Fibroblast of villous mesenchyme (primary cell): ENCODE results near the gene BRCA2. TPM values are rescaled to one million over a fixed set of nuclear protein-coding genes. Genes with fewer than 3 reads are reported as not detected.

Experiments
- DNase-seq: peaks from one replicate; pipeline ENCODE4 v3.0.0-alpha.2; 2010; ENCODE audit warnings: low read depth
- H3K4me3 ChIP-seq: 2 replicates; pipeline ENCODE4 v1.5.1; 2011; ENCODE audit warnings: low read depth, mild to moderate bottlenecking, low read length
- total RNA-seq: library from RNA; depleted of rRNA; stranded (reverse); fragments of >200 nt; gene quantifications from 2 replicates; pipeline ENCODE4 v1.2.3, GENCODE V29; 2012
- TF ChIP-seq, protein P1 (sequence below): IDR thresholded peaks from 2 replicates; pipeline ENCODE4 v1.5.1; 2012; ENCODE audit warnings: low read depth, mild to moderate bottlenecking, low read length; ENCODE audit not compliant: insufficient read depth

The BRCA2 gene
- total RNA-seq, 1 donor: 10.4 TPM

DNA sequence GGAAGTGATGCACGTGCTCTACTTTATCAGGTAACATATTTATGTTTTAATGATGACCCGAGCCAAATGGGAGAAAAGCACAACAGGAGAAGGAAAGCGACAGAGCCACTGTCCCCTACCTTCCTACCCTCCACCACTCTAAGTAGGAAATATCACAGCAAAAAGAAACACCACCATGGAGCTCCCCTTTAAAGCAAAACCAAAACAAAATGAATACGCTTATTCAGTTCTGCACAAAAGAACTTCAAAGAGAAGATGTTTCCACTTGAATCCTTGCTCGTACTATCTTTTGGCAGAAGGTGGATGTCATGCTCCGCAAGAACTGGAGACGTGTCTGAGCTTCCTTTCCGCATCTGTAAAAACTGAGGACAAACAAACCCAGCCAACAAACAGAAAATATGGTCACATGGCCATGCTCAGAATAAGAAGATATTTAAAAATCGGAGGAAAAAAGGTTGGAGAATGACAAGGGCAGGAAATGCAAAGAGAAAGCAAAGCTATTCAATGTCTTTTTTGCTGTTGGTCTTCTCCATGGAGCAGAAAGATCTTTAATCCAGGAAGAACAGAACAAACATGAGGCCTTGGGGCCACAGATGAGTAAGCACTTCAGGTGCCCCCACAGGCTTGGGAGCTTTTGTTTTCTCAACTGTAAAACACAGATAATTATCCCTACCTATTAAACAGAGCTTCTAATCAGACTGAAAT, 93.1 kb downstream of the BRCA2 start:
- TF ChIP-seq, protein P1, sequence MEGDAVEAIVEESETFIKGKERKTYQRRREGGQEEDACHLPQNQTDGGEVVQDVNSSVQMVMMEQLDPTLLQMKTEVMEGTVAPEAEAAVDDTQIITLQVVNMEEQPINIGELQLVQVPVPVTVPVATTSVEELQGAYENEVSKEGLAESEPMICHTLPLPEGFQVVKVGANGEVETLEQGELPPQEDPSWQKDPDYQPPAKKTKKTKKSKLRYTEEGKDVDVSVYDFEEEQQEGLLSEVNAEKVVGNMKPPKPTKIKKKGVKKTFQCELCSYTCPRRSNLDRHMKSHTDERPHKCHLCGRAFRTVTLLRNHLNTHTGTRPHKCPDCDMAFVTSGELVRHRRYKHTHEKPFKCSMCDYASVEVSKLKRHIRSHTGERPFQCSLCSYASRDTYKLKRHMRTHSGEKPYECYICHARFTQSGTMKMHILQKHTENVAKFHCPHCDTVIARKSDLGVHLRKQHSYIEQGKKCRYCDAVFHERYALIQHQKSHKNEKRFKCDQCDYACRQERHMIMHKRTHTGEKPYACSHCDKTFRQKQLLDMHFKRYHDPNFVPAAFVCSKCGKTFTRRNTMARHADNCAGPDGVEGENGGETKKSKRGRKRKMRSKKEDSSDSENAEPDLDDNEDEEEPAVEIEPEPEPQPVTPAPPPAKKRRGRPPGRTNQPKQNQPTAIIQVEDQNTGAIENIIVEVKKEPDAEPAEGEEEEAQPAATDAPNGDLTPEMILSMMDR: no peak

DNA sequence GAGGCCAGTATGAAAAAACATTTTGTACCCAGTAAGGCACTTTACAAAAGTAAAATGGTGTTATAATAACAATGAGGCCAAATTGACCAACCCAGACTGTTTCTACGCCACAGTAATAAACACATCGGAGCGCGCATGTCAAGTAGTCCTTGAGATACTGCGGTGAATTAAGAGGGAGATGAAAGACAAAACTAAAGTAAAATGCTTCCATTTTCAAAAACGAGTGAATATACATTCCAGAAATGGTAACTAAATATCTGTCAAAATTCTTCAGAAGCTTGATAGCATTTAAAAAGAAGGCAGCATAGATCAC, 93.6 kb downstream of the BRCA2 start:
- no peak for DNase-seq
- TF ChIP-seq, protein P1: no peak

More for the DNA sequence above, 93.1 kb downstream of the BRCA2 start:
- no peak overlapping the region for H3K4me3 ChIP-seq
- DNase-seq: no peak

DNA sequence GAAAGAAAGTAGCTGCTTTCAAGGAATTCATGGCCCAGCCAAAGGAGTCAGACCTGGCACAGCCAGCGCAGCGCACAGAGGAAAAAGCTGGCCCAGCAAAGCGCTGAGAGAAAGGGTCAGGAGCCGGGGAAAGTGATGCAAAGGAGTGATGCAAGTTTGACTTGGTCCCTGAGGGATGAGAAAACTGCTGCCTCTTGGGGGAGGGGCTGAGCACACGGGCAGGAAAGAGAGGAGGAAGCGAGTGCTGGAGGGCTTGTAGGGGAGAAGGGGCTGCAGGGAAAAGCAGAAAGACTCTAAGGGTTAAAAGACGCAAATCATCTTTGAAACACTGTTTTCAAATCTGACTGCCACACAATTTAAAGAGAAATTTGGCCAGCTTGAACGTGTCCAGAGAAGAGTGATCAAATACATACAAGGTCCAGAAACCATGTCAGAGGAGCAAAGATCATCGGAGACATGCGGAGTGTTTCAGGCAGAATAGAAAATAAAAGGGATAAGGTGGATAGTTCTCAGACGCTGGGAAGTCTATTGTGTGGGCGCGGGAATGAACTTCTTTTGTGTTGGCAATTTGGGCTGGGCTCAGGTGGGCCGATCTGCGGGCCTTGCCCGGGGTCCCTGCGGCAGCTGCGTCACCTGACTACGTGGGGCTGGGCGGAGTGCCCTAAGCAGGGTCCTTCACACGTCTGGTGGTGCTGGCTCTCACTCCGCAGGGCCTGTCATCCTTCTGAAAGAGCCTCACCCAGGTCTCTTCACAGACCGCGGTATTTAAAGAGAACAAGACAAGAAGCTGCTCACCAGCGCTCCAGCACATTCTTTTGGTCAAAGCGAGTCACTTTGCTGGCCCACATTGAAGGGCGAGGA, 94.5 kb downstream of the BRCA2 start:
- DNase-seq: peak; percentile 68
- H3K4me3 ChIP-seq: no peak overlapping the region
- TF ChIP-seq, protein P1: no peak

More for the DNA sequence above, 93.6 kb downstream of the BRCA2 start:
- no peak overlapping the region for H3K4me3 ChIP-seq

DNA sequence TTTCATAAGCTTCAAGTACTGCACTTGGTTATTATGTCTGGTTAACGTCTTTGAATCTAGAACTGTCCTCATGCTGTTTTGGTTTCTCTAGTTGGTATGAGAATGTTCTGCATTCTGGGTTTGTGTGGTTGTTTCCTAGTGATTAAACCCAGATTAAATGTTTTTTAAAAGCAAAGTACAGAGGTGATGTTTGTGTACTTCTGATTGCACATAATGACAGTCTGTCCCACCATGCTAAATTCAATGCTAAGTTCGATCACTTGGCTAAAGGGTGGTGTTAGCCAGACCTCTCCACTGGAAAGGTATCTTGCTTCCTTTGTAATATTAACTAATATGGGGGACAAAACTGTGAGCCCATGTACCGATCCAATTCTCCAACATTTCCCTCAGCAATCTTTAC, 98.0 kb downstream of the BRCA2 start:
- no peak overlapping the region for H3K4me3 ChIP-seq
- TF ChIP-seq, protein P1: no peak
- DNase-seq: no peak

DNA sequence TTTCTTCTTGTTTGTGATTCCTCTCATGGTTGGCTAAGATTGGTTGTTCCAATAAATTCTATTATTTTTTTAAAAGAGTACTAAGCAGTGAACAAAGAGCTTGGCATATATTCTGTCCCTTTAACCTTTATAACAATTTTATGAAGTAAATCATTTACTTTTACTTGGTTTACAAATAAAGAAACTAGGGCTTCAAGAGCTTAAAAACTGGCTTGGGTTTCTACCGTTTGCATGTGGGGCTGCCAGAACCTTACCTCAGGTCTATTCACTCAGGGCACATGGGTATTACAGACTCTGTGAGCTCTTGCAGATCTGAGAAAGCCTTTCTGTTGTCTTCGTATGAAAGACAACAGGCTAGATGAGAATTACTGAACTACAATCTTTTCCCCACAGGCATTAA, 99.3 kb downstream of the BRCA2 start:
- TF ChIP-seq, protein P1: no peak
- no peak overlapping the region for H3K4me3 ChIP-seq
- no peak for DNase-seq

DNA sequence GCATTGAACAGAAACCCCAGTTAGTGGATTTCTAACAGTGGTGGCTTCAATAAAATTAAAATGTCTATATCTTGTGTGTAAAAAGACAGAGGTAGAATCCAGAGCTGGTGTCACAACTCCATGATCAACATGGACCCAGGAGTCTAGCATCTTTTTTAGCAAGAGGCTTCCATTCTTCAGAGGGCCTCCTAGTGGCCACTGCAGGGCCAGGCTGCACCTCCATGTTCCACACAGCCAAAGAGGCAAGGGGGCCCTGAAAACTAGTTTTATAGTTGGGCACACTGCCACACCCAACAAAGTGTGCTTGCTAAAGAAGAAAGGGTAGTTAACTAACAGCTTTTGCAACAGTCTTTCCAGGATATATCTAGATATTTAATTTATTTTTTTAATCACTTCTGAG, 99.7 kb downstream of the BRCA2 start:
- H3K4me3 ChIP-seq: no peak overlapping the region
- no peak for DNase-seq
- TF ChIP-seq, protein P1: peak; percentile 70

DNA sequence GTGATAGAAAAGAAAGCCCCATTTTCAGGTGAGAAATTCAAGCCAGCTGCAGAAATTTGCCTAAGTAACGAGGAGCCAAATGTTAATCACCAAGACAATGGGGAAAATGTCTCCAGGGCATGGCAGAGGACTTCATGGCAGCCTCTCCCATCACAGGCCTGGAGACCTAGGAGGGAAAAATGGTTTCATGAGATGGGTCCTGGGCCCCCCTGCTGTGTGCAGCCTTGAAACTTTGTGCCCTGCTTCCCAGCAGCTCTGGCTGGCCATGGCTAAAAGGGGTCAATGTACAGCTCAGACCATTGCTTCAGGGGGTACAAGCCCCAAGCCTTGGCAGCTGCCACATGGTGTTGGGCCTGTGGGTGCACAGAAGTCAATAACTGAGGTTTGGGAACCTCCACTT, 102.7 kb downstream of the BRCA2 start:
- no peak overlapping the region for H3K4me3 ChIP-seq

More for the DNA sequence above, 102.7 kb downstream of the BRCA2 start:
- TF ChIP-seq, protein P1: no peak
- DNase-seq: no peak
